Nephron (organoid): ENCODE data around the gene WDFY4.

Source experiments
- H3K27ac Mint-ChIP-seq, 3 experiments: 2 replicates each; pipeline ENCODE4 v1.8.0; 2020; ENCODE audit warnings: mixed read lengths in 3 of 3, mild to moderate bottlenecking in 2 of 3, moderate library complexity in 1 of 3
- H3K27me3 Mint-ChIP-seq: 2 replicates; pipeline ENCODE4 v1.8.0; 2021; ENCODE audit warnings: low read depth, mild to moderate bottlenecking, moderate library complexity, mixed read lengths
- H3K36me3 Mint-ChIP-seq: 2 replicates; pipeline ENCODE4 v1.8.0; 2020; ENCODE audit warnings: low read depth, mixed read lengths
- H3K4me1 Mint-ChIP-seq: 2 replicates; pipeline ENCODE4 v1.8.0; 2020; ENCODE audit warnings: mixed read lengths
- H3K4me3 Mint-ChIP-seq, 3 experiments: 2 replicates each; pipeline ENCODE4 v1.8.0; 2020; ENCODE audit warnings: mild to moderate bottlenecking in 3 of 3, mixed read lengths in 3 of 3, moderate library complexity in 2 of 3
- H3K9me3 Mint-ChIP-seq: 2 replicates; pipeline ENCODE4 v1.8.0; 2020; ENCODE audit warnings: mixed read lengths
- TF ChIP-seq, protein P1 (sequence below), 3 experiments: fragments of 200-600 bp; sonication (generic); IDR thresholded peaks; one replicate each; pipeline ENCODE4 v1.5.0; 2021; ENCODE audit warnings: antibody characterized with exemption in 3 of 3; ENCODE audit not compliant: unreplicated experiment in 3 of 3

Gene WDFY4

DNA sequence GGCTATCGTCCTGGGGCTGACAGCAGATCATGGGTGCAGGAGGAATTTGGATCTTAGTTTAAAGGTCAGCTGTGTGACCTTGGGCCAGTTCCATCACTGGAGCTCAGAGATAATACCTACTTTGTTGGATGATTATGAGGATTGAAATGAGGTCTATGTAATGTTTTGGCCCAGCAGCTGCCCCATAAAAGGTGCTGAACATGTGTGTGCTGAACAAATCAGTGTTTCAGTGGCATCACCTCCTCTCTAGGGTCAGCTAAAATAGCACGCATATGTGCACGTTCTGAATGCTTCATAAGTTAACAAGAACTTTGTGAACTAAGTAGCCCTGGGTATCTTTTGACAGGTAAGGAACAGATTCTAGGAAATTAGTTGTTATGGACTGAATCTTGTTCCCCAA is 339.8 kb downstream of the WDFY4 start:
- no peaks in the 10 kb centered on the region for H3K27me3 Mint-ChIP-seq
- no peak overlapping the region for H3K4me3 Mint-ChIP-seq
- peaks cover 17% of the 10 kb centered on the region for H3K4me1 Mint-ChIP-seq
- peaks cover 6% of the 10 kb centered on the region for H3K9me3 Mint-ChIP-seq
- H3K36me3 Mint-ChIP-seq = no peaks in the 10 kb centered on the region
- H3K27ac Mint-ChIP-seq = peak overlapping the region in 1 of 3 experiments; percentile 62
- TF ChIP-seq, protein P1, sequence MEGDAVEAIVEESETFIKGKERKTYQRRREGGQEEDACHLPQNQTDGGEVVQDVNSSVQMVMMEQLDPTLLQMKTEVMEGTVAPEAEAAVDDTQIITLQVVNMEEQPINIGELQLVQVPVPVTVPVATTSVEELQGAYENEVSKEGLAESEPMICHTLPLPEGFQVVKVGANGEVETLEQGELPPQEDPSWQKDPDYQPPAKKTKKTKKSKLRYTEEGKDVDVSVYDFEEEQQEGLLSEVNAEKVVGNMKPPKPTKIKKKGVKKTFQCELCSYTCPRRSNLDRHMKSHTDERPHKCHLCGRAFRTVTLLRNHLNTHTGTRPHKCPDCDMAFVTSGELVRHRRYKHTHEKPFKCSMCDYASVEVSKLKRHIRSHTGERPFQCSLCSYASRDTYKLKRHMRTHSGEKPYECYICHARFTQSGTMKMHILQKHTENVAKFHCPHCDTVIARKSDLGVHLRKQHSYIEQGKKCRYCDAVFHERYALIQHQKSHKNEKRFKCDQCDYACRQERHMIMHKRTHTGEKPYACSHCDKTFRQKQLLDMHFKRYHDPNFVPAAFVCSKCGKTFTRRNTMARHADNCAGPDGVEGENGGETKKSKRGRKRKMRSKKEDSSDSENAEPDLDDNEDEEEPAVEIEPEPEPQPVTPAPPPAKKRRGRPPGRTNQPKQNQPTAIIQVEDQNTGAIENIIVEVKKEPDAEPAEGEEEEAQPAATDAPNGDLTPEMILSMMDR (IDR thresholded peaks at IDR 0.05; ENCODE audit: unreplicated experiment in 3 of 3) = no peak

GRCh38 chr10:49025347-49025983 is 340.8 kb downstream of the WDFY4 start:
- peaks cover under 1% of the 10 kb centered on the region for H3K9me3 Mint-ChIP-seq
- H3K27ac Mint-ChIP-seq = no peak overlapping the region
- no peaks in the 10 kb centered on the region for H3K27me3 Mint-ChIP-seq
- TF ChIP-seq, protein P1 (IDR thresholded peaks at IDR 0.05; ENCODE audit: unreplicated experiment in 3 of 3) = no peak
- peaks cover 17% of the 10 kb centered on the region for H3K4me1 Mint-ChIP-seq
- H3K36me3 Mint-ChIP-seq = no peaks in the 10 kb centered on the region
- no peak overlapping the region for H3K4me3 Mint-ChIP-seq

DNA sequence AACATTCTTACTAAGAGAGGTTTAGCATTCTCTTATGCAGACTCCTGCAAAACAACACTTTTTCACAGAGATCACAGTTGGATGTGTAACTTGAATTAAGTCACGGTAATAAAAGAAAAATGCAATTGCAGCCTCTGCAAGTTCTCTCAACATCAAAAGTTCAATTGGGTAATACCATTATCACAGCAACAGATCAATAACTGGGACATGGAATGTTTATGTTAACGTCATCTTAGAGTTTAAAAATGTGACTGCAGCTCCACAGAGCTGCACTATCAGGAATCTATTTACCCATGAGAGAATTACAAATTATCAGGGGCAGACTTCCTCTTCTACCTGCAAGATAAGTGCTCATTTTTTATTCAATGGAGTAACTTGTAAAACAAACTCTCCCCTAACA is 344.0 kb downstream of the WDFY4 start:
- no peak overlapping the region for H3K27ac Mint-ChIP-seq
- H3K9me3 Mint-ChIP-seq = no peaks in the 10 kb centered on the region
- H3K36me3 Mint-ChIP-seq = no peaks in the 10 kb centered on the region
- peaks cover 3% of the 10 kb centered on the region for H3K27me3 Mint-ChIP-seq
- TF ChIP-seq, protein P1 (IDR thresholded peaks at IDR 0.05; ENCODE audit: unreplicated experiment in 3 of 3) = no peak
- no peak overlapping the region for H3K4me3 Mint-ChIP-seq
- peaks cover 14% of the 10 kb centered on the region for H3K4me1 Mint-ChIP-seq

- no peaks in the 10 kb centered on the region for H3K9me3 Mint-ChIP-seq
- H3K36me3 Mint-ChIP-seq = no peaks in the 10 kb centered on the region
- TF ChIP-seq, protein P1 (IDR thresholded peaks at IDR 0.05; ENCODE audit: unreplicated experiment in 3 of 3) = no peak
- H3K27ac Mint-ChIP-seq = no peak overlapping the region
- peaks cover 3% of the 10 kb centered on the region for H3K27me3 Mint-ChIP-seq
- H3K4me1 Mint-ChIP-seq = peaks cover 5% of the 10 kb centered on the region
- no peak overlapping the region for H3K4me3 Mint-ChIP-seq
Measured at GRCh38 chr10:49029666-49030065, 345.0 kb downstream of the WDFY4 start.
